A549 (cell line): ENCODE measurements around the gene SKIDA1. TPM values are rescaled to one million over a fixed set of nuclear protein-coding genes. Genes with fewer than 3 reads are reported as not detected.

Source experiments
- ATAC-seq, 2 experiments: fragments of 200-7000 bp in 1 of 2; fragments of >200 bp in 1 of 2; cut with Nextera tagmentation in 1 of 2; cut with Tn5 transposase in 1 of 2; 3 replicates each; pipeline versions ENCODE4 v1.8.0 to v1.9.1; 2018 to 2020; ENCODE audit warnings: mild to moderate bottlenecking in 1 of 2, moderate library complexity in 1 of 2
- CTCF ChIA-PET: fragments of 300-600 bp; sonication (Branson Sonifier 250); formaldehyde crosslinking; extraction: SDS; loops from one replicate; lab custom pipeline; 2021; ENCODE audit warnings: antibody characterized with exemption, inconsistent platforms; lab: Yijun Ruan, JAX
- POLR2A ChIA-PET: fragments of 350-600 bp; formaldehyde crosslinking; extraction: SDS; loops from one replicate; lab custom pipeline; 2021; ENCODE audit warnings: antibody characterized with exemption, inconsistent platforms; lab: Yijun Ruan, JAX
- DNase-seq, 2 experiments: peaks; one replicate each; pipeline versions ENCODE4 v3.0.0 to v3.0.0-alpha.2; 2011 to 2016; ENCODE audit warnings: low read depth in 1 of 2, low spot score in 1 of 2
- FAIRE-seq: peaks from 2 replicates; lab custom pipeline; 2011; peaks lifted over from hg19 to GRCh38; lab: Jason Lieb, UNC
- H3K27ac ChIP-seq, 2 experiments: fragments of >200 bp; sonication (Bioruptor Twin); formaldehyde crosslinking; 3 replicates each; pipeline ENCODE4 v1.5.1; 2016 to 2017
- H3K4me1 ChIP-seq: fragments of >200 bp; sonication (Bioruptor Twin); formaldehyde crosslinking; 3 replicates; pipeline ENCODE4 v1.6.1; 2016
- H3K4me2 ChIP-seq: fragments of >200 bp; sonication (Bioruptor Twin); formaldehyde crosslinking; 3 replicates; pipeline ENCODE4 v1.6.1; 2016
- H3K4me3 ChIP-seq: fragments of >200 bp; sonication (Bioruptor Twin); formaldehyde crosslinking; 3 replicates; pipeline ENCODE4 v1.5.1; 2016
- H3K9me3 ChIP-seq: fragments of >200 bp; sonication (Bioruptor Twin); formaldehyde crosslinking; 3 replicates; pipeline ENCODE4 v1.6.1; 2016
- CHD4 ChIP-seq: fragments of 200-600 bp; sonication (generic); IDR thresholded peaks from 2 replicates; pipeline ENCODE4 v1.6.1; 2016; ENCODE audit warnings: antibody characterized with exemption, mild to moderate bottlenecking, borderline replicate concordance
- E2F6 ChIP-seq: IDR thresholded peaks from 2 replicates; pipeline ENCODE4 v1.6.1; 2012; ENCODE audit warnings: low read depth, borderline replicate concordance
- EHF ChIP-seq: fragments of 250-450 bp; sonication (Bioruptor Pico); IDR thresholded peaks from 2 replicates; pipeline ENCODE4 v1.5.0; 2020; ENCODE audit warnings: mild to moderate bottlenecking
- EHMT2 ChIP-seq: fragments of 200-600 bp; sonication (generic); IDR thresholded peaks from 2 replicates; pipeline ENCODE4 v1.6.1; 2016; ENCODE audit warnings: antibody characterized with exemption, low read depth, mild to moderate bottlenecking, moderate library complexity
- ESRRA ChIP-seq: fragments of 150-350 bp; IDR thresholded peaks from 2 replicates; pipeline ENCODE4 v1.6.1; 2014; ENCODE audit warnings: mild to moderate bottlenecking, low read length, borderline replicate concordance
- FOSB ChIP-seq: fragments of 250-450 bp; sonication (Bioruptor Pico); IDR thresholded peaks from 2 replicates; pipeline ENCODE4 v1.5.0; 2020; ENCODE audit warnings: mild to moderate bottlenecking, moderate library complexity
- GATA3 ChIP-seq: IDR thresholded peaks from 2 replicates; pipeline ENCODE4 v1.6.1; 2012; ENCODE audit warnings: borderline replicate concordance
- HES2 ChIP-seq: fragments of >200 bp; sonication (Bioruptor Twin); formaldehyde crosslinking; IDR thresholded peaks from 2 replicates; pipeline ENCODE4 v1.6.1; 2016
- HMGXB4 ChIP-seq: fragments of 250-450 bp; sonication (Bioruptor Pico); IDR thresholded peaks from 2 replicates; pipeline ENCODE4 v1.5.0; 2021; ENCODE audit warnings: mild to moderate bottlenecking, moderate library complexity, borderline replicate concordance
- HOXB13 ChIP-seq: fragments of 250-450 bp; sonication (Bioruptor Pico); IDR thresholded peaks from 2 replicates; pipeline ENCODE4 v1.5.0; 2020; ENCODE audit warnings: low read depth, mild to moderate bottlenecking, moderate library complexity
- HOXB5 ChIP-seq: fragments of 250-450 bp; sonication (Bioruptor Pico); IDR thresholded peaks from 2 replicates; pipeline ENCODE4 v1.5.0; 2020; ENCODE audit warnings: mild to moderate bottlenecking, moderate library complexity
- JUN ChIP-seq, 2 experiments: fragments of >200 bp; sonication (Bioruptor Twin); formaldehyde crosslinking; IDR thresholded peaks; 2 replicates in 1 of 2; 3 replicates in 1 of 2; pipeline ENCODE4 v1.6.1; 2016 to 2017
- KDM1A ChIP-seq: fragments of 200-600 bp; sonication (generic); IDR thresholded peaks from 2 replicates; pipeline ENCODE4 v1.6.1; 2016; ENCODE audit warnings: low read depth, mild to moderate bottlenecking
- MAFK ChIP-seq: fragments of 450-650 bp; IDR thresholded peaks from 2 replicates; pipeline ENCODE4 v1.6.1; 2014; ENCODE audit not compliant: partially characterized antibody
- MAX ChIP-seq: IDR thresholded peaks from 2 replicates; pipeline ENCODE4 v1.6.1; 2012
- NPAS2 ChIP-seq: fragments of 250-450 bp; sonication (Bioruptor Pico); IDR thresholded peaks from 2 replicates; pipeline ENCODE4 v1.8.0; 2022; ENCODE audit warnings: mild to moderate bottlenecking, moderate library complexity, borderline replicate concordance
- POLR2A ChIP-seq: IDR thresholded peaks from 2 replicates; pipeline ENCODE4 v1.6.1; 2012; ENCODE audit warnings: mild to moderate bottlenecking, low read length
- POLR2AphosphoS2 ChIP-seq: conservative IDR thresholded peaks from 2 replicates; pipeline ENCODE4 v1.6.1; 2012; ENCODE audit warnings: low read length, improper control_type of control experiment, inconsistent platforms
- RNF2 ChIP-seq: fragments of 200-600 bp; sonication (generic); IDR thresholded peaks from 2 replicates; pipeline ENCODE4 v1.6.1; 2016; ENCODE audit warnings: low read depth, mild to moderate bottlenecking, antibody characterized with exemption, moderate library complexity, borderline replicate concordance
- ZFP36 ChIP-seq: fragments of 450-650 bp; IDR thresholded peaks from 2 replicates; pipeline ENCODE4 v1.6.1; 2014; ENCODE audit warnings: borderline replicate concordance; ENCODE audit not compliant: partially characterized antibody
- ZNF302 ChIP-seq: fragments of 250-450 bp; sonication (Bioruptor Pico); IDR thresholded peaks from 2 replicates; pipeline ENCODE4 v1.9.0; 2021; ENCODE audit warnings: inconsistent platforms, mild to moderate bottlenecking, moderate library complexity
- WGBS: methylation state at CpG from one replicate; pipeline ENCODE4 v1.1.6; 2017; ENCODE audit errors: missing lambda C conversion rate; 5-methylcytosine and 5-hydroxymethylcytosine counted together
- polyA plus RNA-seq, 4 experiments: library from polyadenylated mRNA; depleted of rRNA in 3 of 4; stranded (reverse); fragments of >200 nt; fragmentation: RNase III in 1 of 4; extraction: RNeasy Plus Mini Kit Qiagen cat#74134 plus additional on column Dnase treatment in 1 of 4; gene quantifications; 2 replicates in 3 of 4; 3 replicates in 1 of 4; pipeline ENCODE4 v1.2.3, GENCODE V29; 2011 to 2017
- TF ChIP-seq, protein P1 (sequence below): fragments of >200 bp; sonication (Bioruptor Twin); formaldehyde crosslinking; IDR thresholded peaks from 3 replicates; pipeline ENCODE4 v1.5.1; 2016
- TF ChIP-seq, protein P2 (sequence below): IDR thresholded peaks from 2 replicates; pipeline ENCODE4 v1.6.1; 2012
- TF ChIP-seq, protein P3 (sequence below): fragments of 200-600 bp; sonication (generic); IDR thresholded peaks from 2 replicates; pipeline ENCODE4 v1.6.1; 2016; ENCODE audit warnings: antibody characterized with exemption, mild to moderate bottlenecking, moderate library complexity
- TF ChIP-seq, protein P4 (sequence below): fragments of >200 bp; sonication (Bioruptor Twin); formaldehyde crosslinking; IDR thresholded peaks from 3 replicates; pipeline ENCODE4 v1.6.1; 2016
- TF ChIP-seq, protein P5 (sequence below): fragments of 250-450 bp; sonication (Bioruptor Pico); IDR thresholded peaks from 2 replicates; pipeline ENCODE4 v1.5.0; 2020; ENCODE audit warnings: low read depth, mild to moderate bottlenecking, moderate library complexity

SKIDA1 gene
- polyA plus RNA-seq, 2 of the 4 experiments (the other 2 are of a cell fraction): 1.0 to 4.1 TPM

DNA sequence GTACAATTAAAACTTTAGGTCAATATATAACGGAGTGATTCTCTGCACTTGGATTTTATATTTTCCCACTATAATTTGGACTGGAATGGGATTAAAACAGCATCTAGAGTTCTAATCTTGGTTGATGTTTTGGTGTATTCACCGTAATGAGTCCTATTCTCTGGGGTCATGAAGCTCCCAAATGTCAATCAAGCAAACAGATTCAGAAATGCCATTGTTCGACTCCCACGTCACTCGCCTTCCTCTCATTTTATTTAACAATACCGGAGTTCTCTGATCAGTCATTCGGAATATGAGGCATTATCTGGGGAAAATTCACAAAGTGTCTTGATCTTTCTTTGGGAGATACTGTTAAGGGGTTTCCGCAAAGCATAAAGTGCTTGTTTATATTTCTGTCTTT is 26.5 kb downstream of the SKIDA1 start:
- no peak for ATAC-seq
- no peak for DNase-seq
- no peak for FAIRE-seq
- TF ChIP-seq MAFK: no peak
- no peak for TF ChIP-seq KDM1A
- TF ChIP-seq CHD4: no peak
- no peak for TF ChIP-seq ESRRA
- TF ChIP-seq, protein P1, sequence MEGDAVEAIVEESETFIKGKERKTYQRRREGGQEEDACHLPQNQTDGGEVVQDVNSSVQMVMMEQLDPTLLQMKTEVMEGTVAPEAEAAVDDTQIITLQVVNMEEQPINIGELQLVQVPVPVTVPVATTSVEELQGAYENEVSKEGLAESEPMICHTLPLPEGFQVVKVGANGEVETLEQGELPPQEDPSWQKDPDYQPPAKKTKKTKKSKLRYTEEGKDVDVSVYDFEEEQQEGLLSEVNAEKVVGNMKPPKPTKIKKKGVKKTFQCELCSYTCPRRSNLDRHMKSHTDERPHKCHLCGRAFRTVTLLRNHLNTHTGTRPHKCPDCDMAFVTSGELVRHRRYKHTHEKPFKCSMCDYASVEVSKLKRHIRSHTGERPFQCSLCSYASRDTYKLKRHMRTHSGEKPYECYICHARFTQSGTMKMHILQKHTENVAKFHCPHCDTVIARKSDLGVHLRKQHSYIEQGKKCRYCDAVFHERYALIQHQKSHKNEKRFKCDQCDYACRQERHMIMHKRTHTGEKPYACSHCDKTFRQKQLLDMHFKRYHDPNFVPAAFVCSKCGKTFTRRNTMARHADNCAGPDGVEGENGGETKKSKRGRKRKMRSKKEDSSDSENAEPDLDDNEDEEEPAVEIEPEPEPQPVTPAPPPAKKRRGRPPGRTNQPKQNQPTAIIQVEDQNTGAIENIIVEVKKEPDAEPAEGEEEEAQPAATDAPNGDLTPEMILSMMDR: no peak
- TF ChIP-seq MAX: no peak
- no peak for TF ChIP-seq HMGXB4 (CRISPR knock-in tag)
- TF ChIP-seq JUN (IDR thresholded peaks at IDR 0.05): no peak
- no peak for TF ChIP-seq HES2
- no peak for TF ChIP-seq GATA3
- TF ChIP-seq POLR2AphosphoS2: no peak
- TF ChIP-seq HOXB13 (CRISPR knock-in tag): no peak
- no peak for TF ChIP-seq RNF2
- TF ChIP-seq POLR2A: no peak
- TF ChIP-seq ZNF302 (CRISPR knock-in tag): no peak
- TF ChIP-seq, protein P2, sequence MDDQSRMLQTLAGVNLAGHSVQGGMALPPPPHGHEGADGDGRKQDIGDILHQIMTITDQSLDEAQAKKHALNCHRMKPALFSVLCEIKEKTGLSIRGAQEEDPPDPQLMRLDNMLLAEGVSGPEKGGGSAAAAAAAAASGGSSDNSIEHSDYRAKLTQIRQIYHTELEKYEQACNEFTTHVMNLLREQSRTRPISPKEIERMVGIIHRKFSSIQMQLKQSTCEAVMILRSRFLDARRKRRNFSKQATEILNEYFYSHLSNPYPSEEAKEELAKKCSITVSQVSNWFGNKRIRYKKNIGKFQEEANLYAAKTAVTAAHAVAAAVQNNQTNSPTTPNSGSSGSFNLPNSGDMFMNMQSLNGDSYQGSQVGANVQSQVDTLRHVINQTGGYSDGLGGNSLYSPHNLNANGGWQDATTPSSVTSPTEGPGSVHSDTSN: no peak
- TF ChIP-seq EHF: no peak
- TF ChIP-seq ZFP36: no peak
- no peak for TF ChIP-seq HOXB5 (CRISPR knock-in tag)
- TF ChIP-seq EHMT2: no peak
- ChIA-PET POLR2A (no interaction called here), CTCF (interaction anchor here (1.0 to 1.1 kb wide), 2 partner anchors 17 to 249 kb away, joined by 3 to 6 read pairs; no protein-coding TSS in a partner anchor)
- WGBS: 97% methylated on average over 8 of the region's 8 CpGs
- Histone ChIP-seq H3K4me3 (no peak overlapping the region), H3K4me1 (peaks cover 8% of the 10 kb centered on the region; the same call in 2 of the 3 replicates), H3K4me2 (no peak overlapping the region), H3K27ac (no peak overlapping the region), H3K9me3 (no peaks in the 10 kb centered on the region)

DNA sequence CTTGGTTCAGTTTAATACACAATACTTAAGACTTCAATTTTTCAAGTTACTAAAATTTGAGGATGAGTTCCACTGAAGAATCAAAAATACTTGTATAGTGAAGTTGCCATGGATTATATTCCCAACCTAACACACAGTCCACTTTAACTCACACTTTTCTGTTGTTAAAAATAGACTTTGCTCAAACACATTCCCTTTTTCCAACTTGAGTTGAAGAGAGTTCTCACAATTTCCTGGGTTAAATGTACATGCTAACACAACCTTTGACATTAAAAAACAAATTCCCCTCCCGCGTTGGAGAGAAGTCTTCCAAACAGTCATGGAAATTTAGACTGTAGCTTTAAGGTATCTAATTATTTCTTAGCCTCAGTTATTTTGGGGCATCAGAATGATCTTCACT is 27.1 kb downstream of the SKIDA1 start:
- ChIA-PET CTCF (interaction anchor here (0.7 to 1.3 kb wide), 4 partner anchors 11 to 249 kb away, joined by 3 to 6 read pairs (median 4); no protein-coding TSS in a partner anchor), POLR2A (interaction anchor here (3.0 kb wide), 1 partner anchor 28 kb away, joined by 85 read pairs; the partner anchor contains the start of gene SKIDA1)
- no peak overlapping the region for H3K4me3 ChIP-seq
- FAIRE-seq: no peak
- no peaks in the 10 kb centered on the region for H3K9me3 ChIP-seq
- H3K27ac ChIP-seq: no peak overlapping the region
- DNase-seq: no peak
- H3K4me2 ChIP-seq: no peak overlapping the region; the same call in 2 of the 3 replicates
- 88% methylated on average over 2 of the region's 2 CpGs for WGBS
- no peak for ATAC-seq
- H3K4me1 ChIP-seq: peaks cover 14% of the 10 kb centered on the region
- TF ChIP-seq, protein P3, sequence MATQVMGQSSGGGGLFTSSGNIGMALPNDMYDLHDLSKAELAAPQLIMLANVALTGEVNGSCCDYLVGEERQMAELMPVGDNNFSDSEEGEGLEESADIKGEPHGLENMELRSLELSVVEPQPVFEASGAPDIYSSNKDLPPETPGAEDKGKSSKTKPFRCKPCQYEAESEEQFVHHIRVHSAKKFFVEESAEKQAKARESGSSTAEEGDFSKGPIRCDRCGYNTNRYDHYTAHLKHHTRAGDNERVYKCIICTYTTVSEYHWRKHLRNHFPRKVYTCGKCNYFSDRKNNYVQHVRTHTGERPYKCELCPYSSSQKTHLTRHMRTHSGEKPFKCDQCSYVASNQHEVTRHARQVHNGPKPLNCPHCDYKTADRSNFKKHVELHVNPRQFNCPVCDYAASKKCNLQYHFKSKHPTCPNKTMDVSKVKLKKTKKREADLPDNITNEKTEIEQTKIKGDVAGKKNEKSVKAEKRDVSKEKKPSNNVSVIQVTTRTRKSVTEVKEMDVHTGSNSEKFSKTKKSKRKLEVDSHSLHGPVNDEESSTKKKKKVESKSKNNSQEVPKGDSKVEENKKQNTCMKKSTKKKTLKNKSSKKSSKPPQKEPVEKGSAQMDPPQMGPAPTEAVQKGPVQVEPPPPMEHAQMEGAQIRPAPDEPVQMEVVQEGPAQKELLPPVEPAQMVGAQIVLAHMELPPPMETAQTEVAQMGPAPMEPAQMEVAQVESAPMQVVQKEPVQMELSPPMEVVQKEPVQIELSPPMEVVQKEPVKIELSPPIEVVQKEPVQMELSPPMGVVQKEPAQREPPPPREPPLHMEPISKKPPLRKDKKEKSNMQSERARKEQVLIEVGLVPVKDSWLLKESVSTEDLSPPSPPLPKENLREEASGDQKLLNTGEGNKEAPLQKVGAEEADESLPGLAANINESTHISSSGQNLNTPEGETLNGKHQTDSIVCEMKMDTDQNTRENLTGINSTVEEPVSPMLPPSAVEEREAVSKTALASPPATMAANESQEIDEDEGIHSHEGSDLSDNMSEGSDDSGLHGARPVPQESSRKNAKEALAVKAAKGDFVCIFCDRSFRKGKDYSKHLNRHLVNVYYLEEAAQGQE: no peak
- TF ChIP-seq FOSB (CRISPR knock-in tag) (no peak), E2F6 (no peak), NPAS2 (no peak), ESRRA (no peak)
- TF ChIP-seq, protein P4, sequence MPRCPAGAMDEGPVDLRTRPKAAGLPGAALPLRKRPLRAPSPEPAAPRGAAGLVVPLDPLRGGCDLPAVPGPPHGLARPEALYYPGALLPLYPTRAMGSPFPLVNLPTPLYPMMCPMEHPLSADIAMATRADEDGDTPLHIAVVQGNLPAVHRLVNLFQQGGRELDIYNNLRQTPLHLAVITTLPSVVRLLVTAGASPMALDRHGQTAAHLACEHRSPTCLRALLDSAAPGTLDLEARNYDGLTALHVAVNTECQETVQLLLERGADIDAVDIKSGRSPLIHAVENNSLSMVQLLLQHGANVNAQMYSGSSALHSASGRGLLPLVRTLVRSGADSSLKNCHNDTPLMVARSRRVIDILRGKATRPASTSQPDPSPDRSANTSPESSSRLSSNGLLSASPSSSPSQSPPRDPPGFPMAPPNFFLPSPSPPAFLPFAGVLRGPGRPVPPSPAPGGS: no peak
- TF ChIP-seq, protein P5, sequence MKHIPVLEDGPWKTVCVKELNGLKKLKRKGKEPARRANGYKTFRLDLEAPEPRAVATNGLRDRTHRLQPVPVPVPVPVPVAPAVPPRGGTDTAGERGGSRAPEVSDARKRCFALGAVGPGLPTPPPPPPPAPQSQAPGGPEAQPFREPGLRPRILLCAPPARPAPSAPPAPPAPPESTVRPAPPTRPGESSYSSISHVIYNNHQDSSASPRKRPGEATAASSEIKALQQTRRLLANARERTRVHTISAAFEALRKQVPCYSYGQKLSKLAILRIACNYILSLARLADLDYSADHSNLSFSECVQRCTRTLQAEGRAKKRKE (CRISPR knock-in tag): no peak
